T-helper 2 cell treated with Interferon-gamma antibody and Interleukin-4, amounts not matched to agents 5 μg/mL and 100 μg/mL, for 36 hours (primary cell): ENCODE measurements around the gene EXOSC7.

Experiments used
- DNase-seq: peaks from one replicate; pipeline ENCODE4 v3.0.0; 2021; ENCODE audit warnings: low spot score
- H3K27ac Mint-ChIP-seq: one replicate; pipeline ENCODE4 v1.8.0; 2021; ENCODE audit warnings: mild to moderate bottlenecking, mixed read lengths
- H3K27me3 Mint-ChIP-seq: one replicate; pipeline ENCODE4 v1.8.0; 2021; ENCODE audit warnings: low read depth, mixed read lengths
- H3K36me3 Mint-ChIP-seq: one replicate; pipeline ENCODE4 v1.8.0; 2021; ENCODE audit warnings: low read depth, mixed read lengths
- H3K4me1 Mint-ChIP-seq: one replicate; pipeline ENCODE4 v1.8.0; 2021; ENCODE audit warnings: low read depth, mixed read lengths
- H3K4me3 Mint-ChIP-seq: one replicate; pipeline ENCODE4 v1.8.0; 2022; ENCODE audit warnings: mild to moderate bottlenecking, moderate library complexity, mixed read lengths
- H3K9me3 Mint-ChIP-seq: one replicate; pipeline ENCODE4 v1.8.0; 2021; ENCODE audit warnings: mixed read lengths

Gene EXOSC7

DNA sequence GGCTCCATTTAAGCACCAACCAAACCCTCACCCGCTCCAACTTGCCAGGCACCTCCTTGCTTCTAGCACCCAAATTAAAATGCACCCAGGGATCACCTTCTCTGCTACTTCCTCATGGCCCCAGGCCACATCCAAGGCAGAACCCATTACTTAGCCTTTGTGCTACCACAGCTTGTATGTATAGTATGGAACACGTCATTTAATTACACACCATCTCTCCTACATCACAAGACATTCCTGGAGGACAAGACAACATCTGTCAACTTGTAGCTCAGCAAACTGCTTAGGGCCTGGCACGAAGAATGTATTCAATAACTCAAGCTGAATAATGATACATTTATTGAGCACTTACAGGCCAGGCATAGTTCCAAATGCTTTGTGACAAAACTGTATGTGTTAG, 23.4 kb upstream of the EXOSC7 start:
- Mint-ChIP-seq H3K4me1 (peaks cover 5% of the 10 kb centered on the region), H3K27me3 (no peaks in the 10 kb centered on the region), H3K9me3 (no peaks in the 10 kb centered on the region), H3K27ac (no peak overlapping the region), H3K36me3 (peaks cover 2% of the 10 kb centered on the region), H3K4me3 (no peak overlapping the region)
- no peak for DNase-seq

DNA sequence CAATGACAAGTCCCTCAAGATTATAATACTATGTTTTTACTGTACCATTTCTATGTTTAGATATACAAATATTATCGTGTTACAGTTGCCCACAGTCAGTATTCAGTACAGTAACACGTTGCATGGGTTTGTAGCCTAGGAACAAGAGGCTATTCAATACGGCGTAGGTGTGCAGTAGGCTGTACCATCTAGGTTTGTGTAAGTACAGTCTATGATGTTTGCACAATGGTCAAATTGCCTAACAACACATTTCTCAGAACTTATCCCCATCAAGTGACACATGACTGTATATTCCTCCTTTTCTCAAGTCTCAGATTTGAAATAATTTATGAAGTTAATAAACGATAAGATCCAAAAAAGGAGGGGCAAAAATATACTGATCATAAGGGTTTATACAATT, 21.7 kb upstream of the EXOSC7 start:
- H3K36me3 Mint-ChIP-seq = peaks cover 4% of the 10 kb centered on the region
- H3K9me3 Mint-ChIP-seq = no peaks in the 10 kb centered on the region
- H3K4me1 Mint-ChIP-seq = peaks cover 5% of the 10 kb centered on the region
- H3K27ac Mint-ChIP-seq = no peak overlapping the region
- no peak for DNase-seq
- H3K27me3 Mint-ChIP-seq = no peaks in the 10 kb centered on the region
- no peak overlapping the region for H3K4me3 Mint-ChIP-seq

DNA sequence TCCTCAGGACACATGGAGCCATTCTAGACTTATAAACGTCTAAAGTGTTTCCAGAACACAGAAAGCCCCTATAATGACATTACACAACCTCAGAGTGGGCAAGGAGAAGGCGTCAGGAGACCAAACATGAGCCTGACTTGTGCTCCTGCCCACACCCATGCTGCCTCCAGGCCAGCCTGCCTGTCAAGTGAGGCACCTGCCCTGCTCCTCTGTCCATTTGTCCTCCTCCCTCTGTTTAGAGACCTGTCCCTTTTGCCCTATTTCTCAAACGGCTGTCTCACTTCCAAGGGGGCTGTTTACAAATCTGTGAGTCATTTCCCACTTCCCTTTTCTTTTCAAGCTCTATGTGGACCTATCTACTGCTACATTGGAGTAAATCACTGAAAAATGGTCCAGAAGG, 21.1 kb upstream of the EXOSC7 start:
- peaks cover 4% of the 10 kb centered on the region for H3K36me3 Mint-ChIP-seq
- H3K4me1 Mint-ChIP-seq = peaks cover 5% of the 10 kb centered on the region
- H3K27me3 Mint-ChIP-seq = no peaks in the 10 kb centered on the region
- H3K27ac Mint-ChIP-seq = no peak overlapping the region
- H3K4me3 Mint-ChIP-seq = no peak overlapping the region
- DNase-seq = no peak
- no peaks in the 10 kb centered on the region for H3K9me3 Mint-ChIP-seq

DNA sequence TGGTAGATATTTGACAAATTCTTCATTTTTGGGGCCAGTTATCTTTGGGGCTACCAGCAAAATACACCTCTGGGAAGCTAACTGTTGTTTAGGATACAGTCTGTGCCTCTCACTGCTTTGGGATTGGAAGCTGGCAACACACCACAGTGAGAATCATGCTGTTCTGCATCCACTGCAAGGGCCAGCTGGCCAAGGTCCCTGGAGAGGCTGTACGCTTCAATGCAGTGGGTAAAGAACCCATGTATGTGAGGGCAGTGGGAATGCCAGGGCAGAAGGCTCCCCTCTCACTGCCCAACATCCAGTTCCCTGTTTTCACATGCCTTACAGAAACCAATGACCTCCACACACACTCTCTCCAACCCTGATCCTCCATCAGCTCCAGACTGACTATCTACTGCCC, 20.1 kb upstream of the EXOSC7 start:
- H3K27ac Mint-ChIP-seq = no peak overlapping the region
- DNase-seq = no peak
- peaks cover 4% of the 10 kb centered on the region for H3K36me3 Mint-ChIP-seq
- no peaks in the 10 kb centered on the region for H3K9me3 Mint-ChIP-seq
- H3K4me3 Mint-ChIP-seq = no peak overlapping the region
- H3K4me1 Mint-ChIP-seq = peaks cover 5% of the 10 kb centered on the region
- H3K27me3 Mint-ChIP-seq = no peaks in the 10 kb centered on the region

DNA sequence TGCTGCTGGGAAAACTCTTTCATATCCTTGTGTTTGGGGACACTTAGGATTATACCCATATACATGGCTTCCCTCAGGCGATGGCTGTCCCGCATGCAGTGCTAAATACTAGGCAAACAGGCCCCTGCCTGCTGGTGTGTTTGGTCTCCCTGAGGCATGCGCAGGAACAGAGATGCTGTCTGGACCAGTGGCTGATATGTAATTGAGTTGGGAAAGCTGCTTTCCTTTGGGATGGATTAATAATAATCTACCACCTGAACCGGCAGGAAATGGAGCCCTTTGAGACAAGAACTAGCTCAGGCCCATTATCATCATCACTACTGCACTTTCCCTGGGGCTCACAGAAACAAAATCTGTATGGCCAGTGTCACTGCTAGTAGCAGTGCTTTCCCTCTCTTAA, 18.1 kb upstream of the EXOSC7 start:
- peaks cover 4% of the 10 kb centered on the region for H3K36me3 Mint-ChIP-seq
- no peak for DNase-seq
- H3K27ac Mint-ChIP-seq = no peak overlapping the region
- no peaks in the 10 kb centered on the region for H3K27me3 Mint-ChIP-seq
- H3K4me1 Mint-ChIP-seq = peaks cover 7% of the 10 kb centered on the region
- H3K4me3 Mint-ChIP-seq = no peak overlapping the region
- no peaks in the 10 kb centered on the region for H3K9me3 Mint-ChIP-seq

DNA sequence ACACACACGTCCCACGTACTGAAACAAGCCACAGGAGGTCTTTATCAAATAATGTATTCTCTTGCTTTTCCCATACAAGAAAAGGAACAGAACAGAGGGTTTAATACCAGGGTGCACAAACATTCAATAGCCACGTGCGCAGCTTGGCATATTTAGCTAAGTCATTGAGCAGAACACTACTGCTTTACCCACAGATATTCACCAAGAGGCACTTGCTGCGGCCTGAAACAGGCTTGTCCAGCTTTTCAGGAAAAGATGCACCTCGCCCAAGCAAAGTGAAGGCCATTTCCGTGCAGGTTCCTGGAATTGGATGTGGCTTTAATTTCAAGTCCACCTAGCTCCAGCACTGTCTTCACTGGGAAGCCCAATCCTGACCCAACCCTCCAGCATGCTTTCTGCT, 17.7 kb upstream of the EXOSC7 start:
- Mint-ChIP-seq H3K9me3 (no peaks in the 10 kb centered on the region), H3K36me3 (peaks cover 4% of the 10 kb centered on the region), H3K27me3 (no peaks in the 10 kb centered on the region), H3K4me3 (no peak overlapping the region), H3K27ac (no peak overlapping the region), H3K4me1 (peaks cover 7% of the 10 kb centered on the region)
- DNase-seq = no peak

DNA sequence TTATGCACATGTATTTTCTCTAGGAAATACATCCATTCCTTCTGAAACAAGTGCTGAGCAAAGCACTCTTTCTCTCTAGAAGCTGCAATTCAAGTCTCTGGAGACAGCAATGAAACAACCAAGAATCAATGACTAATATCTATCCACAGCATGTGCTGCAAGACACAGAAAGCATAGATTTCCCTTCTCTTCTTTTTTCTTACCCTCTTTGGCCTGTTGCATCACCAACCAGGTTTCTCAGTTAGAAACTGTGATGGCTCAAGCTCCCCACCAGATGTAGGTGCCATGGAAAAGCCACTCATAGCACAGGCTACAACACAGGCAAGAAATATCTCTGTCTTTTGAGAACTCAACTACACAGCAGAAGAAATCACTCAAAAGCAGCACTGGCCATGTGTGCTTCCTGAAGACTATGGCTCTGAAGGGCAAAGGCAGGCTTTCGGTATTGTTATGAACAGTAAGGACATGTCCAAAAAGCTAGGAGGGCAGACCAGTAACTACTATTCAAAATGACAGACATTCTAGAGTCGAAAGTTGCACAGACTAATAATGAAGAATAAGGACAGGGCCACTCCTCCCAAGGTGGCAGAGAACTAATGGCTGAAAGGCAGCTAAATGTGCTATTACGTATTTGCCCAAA, 15.5 kb upstream of the EXOSC7 start:
- Mint-ChIP-seq H3K27me3 (no peaks in the 10 kb centered on the region), H3K27ac (no peak overlapping the region), H3K4me3 (no peak overlapping the region), H3K9me3 (no peaks in the 10 kb centered on the region), H3K4me1 (peaks cover 11% of the 10 kb centered on the region), H3K36me3 (peaks cover 4% of the 10 kb centered on the region)
- DNase-seq = no peak

DNA sequence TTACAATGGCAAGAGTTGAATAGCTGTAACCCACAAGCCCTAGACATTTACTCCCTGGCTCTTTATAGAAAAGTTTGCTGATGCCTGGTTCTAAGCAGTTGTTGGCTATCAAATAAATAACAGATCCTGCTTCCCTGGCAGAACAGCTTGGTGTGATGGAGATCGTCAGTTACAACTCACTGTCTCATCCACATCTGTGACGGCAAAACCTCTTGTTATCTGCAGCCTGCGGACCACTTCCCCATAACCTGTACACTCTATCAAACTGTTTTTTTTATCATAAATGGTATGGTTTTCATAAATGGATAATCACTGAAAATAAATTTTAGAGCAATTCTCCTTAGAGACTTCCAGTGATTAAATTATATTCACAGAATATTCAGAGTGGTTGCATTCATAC, 14.2 kb upstream of the EXOSC7 start:
- Mint-ChIP-seq H3K36me3 (peaks cover 6% of the 10 kb centered on the region), H3K9me3 (no peaks in the 10 kb centered on the region), H3K4me1 (peaks cover 21% of the 10 kb centered on the region), H3K4me3 (no peak overlapping the region), H3K27ac (no peak overlapping the region), H3K27me3 (no peaks in the 10 kb centered on the region)
- DNase-seq = no peak

DNA sequence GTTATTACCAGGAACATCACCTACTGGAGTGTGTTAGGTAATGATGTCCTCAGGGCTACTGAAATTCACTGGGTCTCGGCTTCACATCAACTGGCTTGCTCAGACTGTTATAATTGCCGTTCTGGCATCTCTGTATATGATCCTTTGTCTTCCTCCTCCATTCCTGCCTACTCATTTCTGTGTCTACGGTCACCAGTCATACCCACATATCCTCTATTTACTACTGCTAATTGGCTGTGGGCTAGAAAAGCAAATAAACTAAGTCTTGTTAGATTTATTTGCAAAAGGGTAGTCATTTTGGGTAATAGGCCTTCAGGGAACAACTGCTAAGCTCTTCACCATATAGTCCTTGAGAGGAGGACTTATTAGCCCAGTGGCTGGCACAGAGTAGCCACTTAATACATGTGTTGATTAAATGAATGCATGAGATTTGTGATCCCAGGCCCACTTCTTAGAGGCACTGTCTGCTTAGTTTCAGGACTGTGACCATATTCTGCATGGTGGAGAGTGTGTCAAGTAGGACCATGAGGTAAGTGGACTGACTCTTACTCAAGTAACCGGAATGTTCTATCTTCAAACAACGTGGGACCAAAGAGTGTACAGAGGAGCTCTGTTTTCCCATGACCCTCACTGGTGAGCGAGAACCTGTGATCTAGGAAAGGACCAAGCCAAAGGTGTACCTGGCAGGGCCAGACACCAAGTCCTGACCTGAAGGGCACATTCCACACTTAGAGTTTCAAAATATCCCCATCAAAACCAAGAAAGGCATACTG, 13.2 kb upstream of the EXOSC7 start:
- Mint-ChIP-seq H3K4me1 (peaks cover 30% of the 10 kb centered on the region), H3K36me3 (peaks cover 5% of the 10 kb centered on the region), H3K27me3 (no peaks in the 10 kb centered on the region), H3K4me3 (no peak overlapping the region), H3K9me3 (no peaks in the 10 kb centered on the region), H3K27ac (no peak overlapping the region)
- DNase-seq = no peak

DNA sequence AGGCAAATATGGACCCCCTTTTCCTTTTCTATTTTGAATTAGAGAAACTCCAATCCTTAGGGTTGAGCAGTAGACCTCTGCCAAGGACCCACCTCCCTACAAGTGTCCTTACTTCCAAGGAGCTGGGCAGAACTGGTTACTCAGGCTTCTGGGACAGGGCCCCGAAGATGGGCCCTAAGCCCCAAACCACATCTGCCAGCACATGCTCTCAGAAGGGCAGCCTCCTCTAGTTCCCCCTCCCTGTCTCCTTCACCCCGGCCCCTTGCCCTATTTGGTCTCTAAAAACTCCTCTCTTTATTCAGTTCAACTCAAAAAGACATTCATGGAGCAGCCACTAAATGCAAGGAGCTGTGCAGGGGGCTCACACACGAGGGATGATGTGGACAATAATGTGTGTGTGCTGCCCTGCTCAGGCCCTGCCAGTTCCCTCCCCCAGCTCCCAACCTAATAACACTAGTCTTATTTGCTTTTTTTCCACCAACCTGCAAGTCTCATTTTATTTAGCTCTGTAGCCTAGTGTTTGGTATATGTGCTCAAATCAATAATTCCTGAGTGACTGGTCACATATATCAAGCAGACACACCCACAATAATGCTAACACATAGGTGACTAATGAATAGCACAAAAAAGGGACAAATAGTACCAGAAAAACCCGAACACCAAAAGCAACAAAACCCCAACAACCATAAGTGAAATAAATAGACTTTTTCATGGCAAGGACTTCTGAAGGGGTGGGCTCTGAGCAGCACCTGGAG, 12.3 kb upstream of the EXOSC7 start:
- Mint-ChIP-seq H3K9me3 (no peaks in the 10 kb centered on the region), H3K36me3 (peaks cover 3% of the 10 kb centered on the region), H3K27ac (no peak overlapping the region), H3K27me3 (no peaks in the 10 kb centered on the region), H3K4me1 (peaks cover 38% of the 10 kb centered on the region), H3K4me3 (no peak overlapping the region)
- DNase-seq = no peak

DNA sequence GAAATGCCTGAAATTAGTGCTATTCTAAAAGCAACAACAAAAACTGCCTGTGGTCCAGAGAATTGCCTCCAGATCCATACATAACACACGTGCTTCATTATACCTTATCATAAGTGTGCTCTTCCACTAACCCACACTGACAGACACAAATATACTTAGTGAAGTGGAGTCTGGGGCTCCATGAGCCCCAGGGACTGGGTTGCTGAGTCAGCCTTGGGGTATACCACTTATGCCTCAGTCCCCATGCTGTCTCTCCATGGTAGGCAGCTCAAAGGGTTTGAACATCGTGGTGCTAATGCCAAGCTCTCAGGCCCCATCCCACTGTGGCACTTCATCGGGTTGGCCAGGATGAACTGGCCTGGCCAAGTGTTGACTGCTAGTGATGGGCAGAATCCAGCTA, 10.9 kb upstream of the EXOSC7 start:
- peaks cover 51% of the 10 kb centered on the region for H3K4me1 Mint-ChIP-seq
- DNase-seq = no peak
- H3K27ac Mint-ChIP-seq = no peak overlapping the region
- peaks cover 6% of the 10 kb centered on the region for H3K36me3 Mint-ChIP-seq
- no peaks in the 10 kb centered on the region for H3K27me3 Mint-ChIP-seq
- H3K9me3 Mint-ChIP-seq = no peaks in the 10 kb centered on the region
- H3K4me3 Mint-ChIP-seq = no peak overlapping the region

DNA sequence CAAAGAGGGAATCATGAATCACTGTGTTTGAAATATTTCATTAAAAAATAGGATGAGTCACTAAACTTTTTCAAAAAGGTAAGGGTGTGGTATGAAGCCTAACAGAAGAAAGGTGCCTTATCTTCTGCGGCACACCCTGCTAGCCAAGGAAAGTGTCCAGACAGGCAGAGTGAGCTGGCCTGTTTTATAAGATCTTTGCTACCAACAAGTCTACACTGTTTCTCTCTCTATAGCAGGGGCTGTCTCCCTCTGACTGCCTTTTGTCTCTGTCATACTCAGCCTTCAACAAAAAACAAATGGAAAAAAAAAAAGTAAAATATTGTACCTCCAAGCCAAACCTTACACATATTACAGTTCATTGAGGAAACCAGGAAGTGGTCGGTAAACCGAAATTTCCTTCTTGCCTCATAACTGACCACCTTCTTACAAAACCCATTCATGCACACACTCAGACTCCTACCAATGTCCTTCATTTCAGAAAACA, 9.2 kb upstream of the EXOSC7 start:
- Mint-ChIP-seq H3K9me3 (no peaks in the 10 kb centered on the region), H3K27me3 (no peaks in the 10 kb centered on the region), H3K36me3 (peaks cover 6% of the 10 kb centered on the region), H3K27ac (peak overlapping the region; percentile 38), H3K4me3 (peak overlapping the region; percentile 16), H3K4me1 (peaks cover 56% of the 10 kb centered on the region)
- DNase-seq = no peak

DNA sequence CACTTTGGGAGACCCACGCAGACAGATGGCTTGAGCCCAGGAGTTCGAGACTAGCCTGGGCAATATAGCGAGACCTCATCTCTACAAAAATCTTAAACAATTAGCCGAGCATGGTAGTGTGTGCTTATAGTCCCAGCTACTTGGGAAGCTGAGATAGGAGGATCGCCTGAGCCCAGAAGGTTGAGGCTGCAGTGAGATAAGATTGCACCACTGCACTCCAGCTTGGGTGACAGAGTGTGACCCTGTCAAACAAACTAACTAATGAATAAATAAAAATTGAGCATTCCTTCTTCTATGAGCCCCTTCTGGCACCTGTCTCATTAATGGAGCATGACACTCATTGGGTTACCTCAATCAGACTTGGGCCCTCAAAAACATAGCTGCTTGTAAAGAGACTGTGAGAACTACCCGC, 7.6 kb upstream of the EXOSC7 start:
- DNase-seq = no peak
- H3K9me3 Mint-ChIP-seq = no peaks in the 10 kb centered on the region
- peaks cover 6% of the 10 kb centered on the region for H3K36me3 Mint-ChIP-seq
- H3K27me3 Mint-ChIP-seq = no peaks in the 10 kb centered on the region
- peaks cover 57% of the 10 kb centered on the region for H3K4me1 Mint-ChIP-seq
- peak overlapping the region; percentile 39 for H3K4me3 Mint-ChIP-seq
- no peak overlapping the region for H3K27ac Mint-ChIP-seq

DNA sequence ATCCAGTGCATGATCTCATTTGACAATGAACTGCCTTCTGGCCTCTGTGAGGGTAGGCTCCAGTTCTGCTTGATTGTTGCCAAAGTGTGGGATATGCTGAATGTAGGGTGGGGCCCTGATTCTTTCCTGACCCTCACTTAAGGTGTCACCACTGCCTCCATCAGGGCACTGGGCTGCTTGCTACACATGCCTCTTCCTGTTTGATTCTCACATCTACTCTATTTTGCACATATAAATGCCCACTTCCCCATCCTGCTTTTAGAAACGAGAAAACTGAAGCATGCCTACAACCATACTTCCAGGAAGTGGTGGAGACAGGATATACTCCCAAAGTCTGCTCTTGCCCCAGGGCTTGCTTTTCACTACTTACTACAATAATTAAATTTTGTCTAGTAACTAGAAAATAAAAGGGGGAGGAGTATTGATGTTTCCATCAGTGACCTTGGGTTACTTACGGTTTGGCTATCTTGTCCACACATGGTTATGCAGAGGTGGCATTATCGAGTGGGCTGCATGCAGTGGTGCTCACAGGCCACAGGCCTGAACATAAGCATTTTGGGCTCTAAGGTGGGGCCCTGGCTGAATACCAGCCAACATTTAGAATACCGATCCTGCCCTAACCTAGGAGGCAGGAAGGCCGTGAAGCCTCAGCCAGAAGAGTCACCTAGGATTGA, 6.8 kb upstream of the EXOSC7 start:
- peak overlapping the region; percentile 39 for H3K4me3 Mint-ChIP-seq
- no peaks in the 10 kb centered on the region for H3K27me3 Mint-ChIP-seq
- peak overlapping the region; percentile 69 for H3K27ac Mint-ChIP-seq
- peaks cover 6% of the 10 kb centered on the region for H3K36me3 Mint-ChIP-seq
- H3K9me3 Mint-ChIP-seq = no peaks in the 10 kb centered on the region
- peaks cover 55% of the 10 kb centered on the region for H3K4me1 Mint-ChIP-seq
- DNase-seq = no peak
